ENCODE measurements around the gene NQO2.
"Not testable (repeated sequence)": the region's sequence is repeated elsewhere in the genome, so short reads cannot be mapped to it uniquely, and the experiment has no call there.

NQO2 gene

DNA sequence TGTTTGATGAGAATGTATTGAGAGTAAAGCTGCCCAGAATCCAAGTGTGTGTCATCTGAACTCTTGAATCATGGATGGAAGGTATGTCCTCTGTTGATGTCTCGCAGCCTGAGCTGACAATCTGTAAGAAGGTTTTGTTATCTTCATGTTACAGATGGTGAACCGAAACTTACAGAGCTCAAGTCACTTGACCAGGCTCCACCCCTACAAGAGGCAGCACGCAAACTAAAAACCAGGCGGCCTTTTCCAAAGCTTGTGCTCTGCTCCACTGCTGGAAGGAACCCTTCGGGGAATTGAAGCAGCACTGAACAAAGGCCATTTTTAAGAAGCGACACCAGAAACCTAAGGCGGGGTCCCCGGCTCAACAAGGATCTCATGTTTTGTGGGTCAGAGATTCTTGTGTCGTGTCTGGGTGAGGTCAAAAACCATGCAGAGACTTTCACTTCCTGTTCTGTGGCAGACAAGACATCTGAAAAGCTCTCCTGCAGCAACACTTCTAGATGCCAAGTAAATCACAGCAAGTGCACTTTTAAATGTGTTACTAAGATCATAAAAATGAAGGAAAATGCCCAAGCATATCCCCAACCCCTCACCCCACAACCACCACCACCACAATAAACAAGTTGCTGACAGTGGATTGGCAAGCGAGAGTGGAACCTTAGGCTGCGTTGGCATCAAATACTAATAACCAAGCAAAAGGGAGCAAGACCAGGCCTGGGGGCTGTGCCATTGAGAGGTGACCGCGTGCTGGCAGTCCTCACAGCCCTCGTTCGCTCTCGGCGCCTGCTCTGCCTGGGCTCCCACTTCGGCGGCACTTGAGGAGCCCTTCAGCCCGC is 27.3 kb downstream of the NQO2 start:
- no peak overlapping the region for H3K4me3 ChIP-seq (ENCODE audit: low read depth, low read length)
- TF ChIP-seq, protein P1, sequence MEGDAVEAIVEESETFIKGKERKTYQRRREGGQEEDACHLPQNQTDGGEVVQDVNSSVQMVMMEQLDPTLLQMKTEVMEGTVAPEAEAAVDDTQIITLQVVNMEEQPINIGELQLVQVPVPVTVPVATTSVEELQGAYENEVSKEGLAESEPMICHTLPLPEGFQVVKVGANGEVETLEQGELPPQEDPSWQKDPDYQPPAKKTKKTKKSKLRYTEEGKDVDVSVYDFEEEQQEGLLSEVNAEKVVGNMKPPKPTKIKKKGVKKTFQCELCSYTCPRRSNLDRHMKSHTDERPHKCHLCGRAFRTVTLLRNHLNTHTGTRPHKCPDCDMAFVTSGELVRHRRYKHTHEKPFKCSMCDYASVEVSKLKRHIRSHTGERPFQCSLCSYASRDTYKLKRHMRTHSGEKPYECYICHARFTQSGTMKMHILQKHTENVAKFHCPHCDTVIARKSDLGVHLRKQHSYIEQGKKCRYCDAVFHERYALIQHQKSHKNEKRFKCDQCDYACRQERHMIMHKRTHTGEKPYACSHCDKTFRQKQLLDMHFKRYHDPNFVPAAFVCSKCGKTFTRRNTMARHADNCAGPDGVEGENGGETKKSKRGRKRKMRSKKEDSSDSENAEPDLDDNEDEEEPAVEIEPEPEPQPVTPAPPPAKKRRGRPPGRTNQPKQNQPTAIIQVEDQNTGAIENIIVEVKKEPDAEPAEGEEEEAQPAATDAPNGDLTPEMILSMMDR (IDR thresholded peaks at IDR 0.05; ENCODE audit: low read depth, low read length), result no peak

DNA sequence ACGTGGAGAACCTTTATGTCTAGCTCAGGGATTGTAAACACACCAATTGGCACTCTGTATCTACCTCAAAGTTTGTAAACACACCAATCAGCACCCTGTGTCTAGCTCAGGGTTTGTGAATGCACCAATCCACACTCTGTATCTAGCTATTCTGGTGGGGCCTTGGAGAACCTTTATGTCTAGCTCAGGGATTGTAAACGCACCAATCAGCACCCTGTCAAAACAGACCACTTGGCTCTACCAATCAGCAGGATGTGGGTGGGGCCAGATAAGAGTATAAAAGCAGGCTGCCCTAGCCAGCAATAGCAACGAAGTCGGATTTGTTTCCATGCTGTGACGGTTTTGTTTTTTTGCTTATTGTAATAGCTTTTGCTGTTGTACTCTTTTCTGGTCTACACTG is 28.5 kb downstream of the NQO2 start:
- H3K4me3 ChIP-seq (ENCODE audit: low read depth, low read length), result not testable (repeated sequence)

DNA sequence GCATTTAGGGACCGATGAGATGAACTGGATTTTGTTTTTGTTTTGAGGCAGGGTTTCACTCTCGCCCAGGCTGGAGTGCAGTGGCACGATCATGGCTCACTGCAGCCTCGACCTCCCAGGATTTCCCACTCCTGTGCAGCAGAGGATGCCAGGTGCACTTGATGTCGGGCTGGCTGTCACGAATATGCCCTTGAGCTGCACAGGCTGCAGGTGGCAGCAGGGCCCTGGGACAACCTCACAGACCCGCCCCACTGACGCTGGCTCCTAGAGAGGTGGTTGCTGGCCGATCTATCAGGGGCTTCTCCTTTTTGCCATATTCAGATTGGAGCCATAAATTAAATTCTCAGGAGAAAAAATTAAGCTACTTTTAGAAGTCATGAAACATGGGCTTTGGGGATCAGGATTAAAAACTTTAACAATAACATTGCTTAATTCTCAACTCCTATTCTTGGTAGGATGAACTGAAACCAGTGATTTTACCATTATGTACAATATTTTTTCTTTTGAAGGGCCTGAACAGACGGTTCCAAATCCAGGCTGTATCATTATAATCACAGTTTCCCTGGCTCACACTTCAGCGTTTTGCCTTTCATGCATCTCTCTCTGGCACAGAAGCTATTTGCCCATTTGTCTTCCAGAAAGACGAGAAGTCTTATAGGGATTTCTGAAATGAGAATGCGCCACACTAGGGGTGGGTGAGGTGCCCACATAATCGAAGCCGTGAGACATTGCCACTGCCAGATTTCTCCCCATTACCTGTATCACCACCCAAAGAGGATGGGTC is 32.4 kb downstream of the NQO2 start:
- no peak overlapping the region for H3K4me3 ChIP-seq (ENCODE audit: low read depth, low read length)

DNA sequence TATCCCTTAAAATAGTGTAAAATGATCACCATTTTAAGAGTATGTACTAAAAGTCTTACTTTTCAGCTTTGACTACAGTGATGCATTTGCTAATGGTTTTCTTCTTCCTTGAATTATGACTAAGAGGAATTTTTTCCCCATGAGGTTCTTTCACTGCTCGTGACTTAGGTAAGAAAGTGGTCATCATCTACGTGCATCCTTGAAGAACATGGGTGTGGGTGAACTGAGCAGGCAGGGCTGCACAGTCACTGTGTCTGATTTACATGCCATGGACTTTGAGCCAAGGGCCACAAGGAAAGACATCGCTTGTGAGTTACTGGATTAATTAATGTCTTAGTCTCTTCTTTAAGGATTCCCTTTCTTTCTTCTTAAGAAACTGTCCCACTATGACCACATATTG is 33.3 kb downstream of the NQO2 start:
- H3K4me3 ChIP-seq (ENCODE audit: low read depth, low read length), result no peak overlapping the region
- TF ChIP-seq, protein P1 (IDR thresholded peaks at IDR 0.05; ENCODE audit: low read depth, low read length), result no peak

More for the DNA sequence above, 32.4 kb downstream of the NQO2 start:
- TF ChIP-seq, protein P1 (IDR thresholded peaks at IDR 0.05; ENCODE audit: low read depth, low read length), result no peak

DNA sequence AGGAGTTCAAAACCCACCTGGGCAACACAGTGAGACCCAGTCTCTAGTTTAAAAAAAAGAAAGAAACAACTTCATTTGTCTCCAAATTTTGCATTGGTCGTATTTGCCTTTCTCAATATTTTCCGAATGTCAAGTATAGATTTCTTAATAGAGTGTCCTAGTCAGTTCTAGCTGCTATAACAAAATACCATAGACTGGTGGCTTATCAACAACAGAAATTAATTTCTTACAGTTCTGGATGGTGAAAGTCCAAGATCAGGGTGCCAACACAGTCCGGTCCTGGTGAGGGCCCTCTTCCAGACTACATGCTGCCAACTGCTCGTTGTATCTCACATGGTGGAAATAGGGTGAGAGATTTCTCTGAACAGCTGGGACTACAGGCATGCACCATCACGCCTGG is 34.0 kb downstream of the NQO2 start:
- H3K4me3 ChIP-seq (ENCODE audit: low read depth, low read length), result no peak overlapping the region
- TF ChIP-seq, protein P1 (IDR thresholded peaks at IDR 0.05; ENCODE audit: low read depth, low read length), result no peak

DNA sequence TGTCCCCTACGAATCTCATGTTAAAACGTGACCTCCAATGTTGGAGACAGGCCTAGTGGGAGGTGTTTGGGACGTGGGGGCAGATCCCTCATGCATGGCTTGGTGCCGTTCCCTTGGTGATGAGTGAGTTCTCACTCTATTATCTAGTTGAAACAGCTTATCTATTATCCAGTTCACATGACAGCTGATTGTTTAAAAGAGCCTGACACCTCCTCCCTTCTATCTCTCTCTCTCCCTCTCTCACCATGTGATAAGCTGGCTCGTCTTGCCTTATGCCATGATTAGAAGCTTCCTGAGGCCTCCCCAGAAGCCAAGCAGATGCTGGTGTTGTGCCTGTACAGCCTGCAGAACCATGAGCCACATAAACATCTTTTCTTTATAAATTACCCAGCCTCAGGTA is 35.7 kb downstream of the NQO2 start:
- H3K4me3 ChIP-seq (ENCODE audit: low read depth, low read length), result no peak overlapping the region
- TF ChIP-seq, protein P1 (IDR thresholded peaks at IDR 0.05; ENCODE audit: low read depth, low read length), result no peak

DNA sequence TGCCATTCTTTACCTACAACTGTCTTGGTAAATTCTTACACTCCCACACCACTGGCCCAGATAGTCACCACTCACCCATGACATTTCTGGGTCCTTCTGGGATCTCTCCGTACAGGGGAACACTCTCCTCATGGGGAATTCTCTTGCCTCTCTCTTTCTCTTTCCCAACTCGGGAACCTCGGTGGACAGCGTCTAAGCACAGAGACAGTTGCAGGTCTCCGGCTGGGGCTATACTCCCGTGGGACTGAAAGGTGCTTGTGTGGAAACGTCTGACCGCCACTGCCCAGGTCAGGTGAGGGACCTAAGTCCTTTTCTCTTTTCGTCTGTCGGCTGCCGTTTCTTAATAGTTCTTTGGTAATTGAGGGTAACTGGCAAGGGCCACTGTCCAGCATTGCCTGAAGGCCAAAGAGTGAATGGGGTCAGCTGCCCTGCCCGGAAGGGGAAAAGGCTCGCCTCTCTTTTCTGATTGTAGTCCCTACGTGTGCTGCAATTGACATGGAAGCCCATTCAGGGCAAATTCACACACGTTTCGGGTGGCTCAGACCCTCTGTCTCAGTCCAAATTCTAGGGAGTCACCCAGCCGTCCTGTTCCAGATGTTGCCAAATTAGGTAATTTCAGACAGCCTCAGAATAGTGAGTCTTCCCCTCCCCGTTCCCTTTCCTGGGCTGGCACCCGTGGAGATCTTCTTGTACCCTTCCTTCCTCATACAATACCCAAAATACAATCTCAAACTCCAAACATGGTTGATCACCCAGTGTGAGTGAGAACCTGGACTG is 37.4 kb downstream of the NQO2 start:
- TF ChIP-seq, protein P1 (IDR thresholded peaks at IDR 0.05; ENCODE audit: low read depth, low read length), result no peak
- H3K4me3 ChIP-seq (ENCODE audit: low read depth, low read length), result no peak overlapping the region

All from WI38 (cell line).